NCI-H446 (cell line): ENCODE results near the gene EXOC2.

Experiments used
- DNase-seq, 2 experiments: peaks; one replicate each; lab custom pipeline; 2025; lab: John Stamatoyannopoulos, UW

EXOC2 gene

DNA sequence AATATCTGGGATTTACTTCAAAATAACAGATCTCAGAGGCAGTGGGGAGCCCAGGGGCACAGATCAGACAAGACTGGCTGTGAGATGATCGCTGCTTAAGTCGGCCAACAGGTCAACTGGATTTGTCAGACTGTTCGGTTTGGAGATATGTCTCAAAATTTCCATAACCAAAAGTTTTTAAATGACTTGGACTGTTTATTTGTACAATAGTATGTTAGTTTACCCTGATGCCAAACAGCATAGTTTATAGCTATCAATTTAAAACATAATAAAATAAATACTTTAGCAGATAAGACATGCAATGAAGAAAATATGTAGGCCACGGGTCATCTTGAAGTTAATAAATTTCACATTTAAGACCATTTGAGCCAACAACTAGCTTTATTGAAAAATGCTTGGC lies 174.7 kb downstream of the EXOC2 start:
- no peak for DNase-seq

DNA sequence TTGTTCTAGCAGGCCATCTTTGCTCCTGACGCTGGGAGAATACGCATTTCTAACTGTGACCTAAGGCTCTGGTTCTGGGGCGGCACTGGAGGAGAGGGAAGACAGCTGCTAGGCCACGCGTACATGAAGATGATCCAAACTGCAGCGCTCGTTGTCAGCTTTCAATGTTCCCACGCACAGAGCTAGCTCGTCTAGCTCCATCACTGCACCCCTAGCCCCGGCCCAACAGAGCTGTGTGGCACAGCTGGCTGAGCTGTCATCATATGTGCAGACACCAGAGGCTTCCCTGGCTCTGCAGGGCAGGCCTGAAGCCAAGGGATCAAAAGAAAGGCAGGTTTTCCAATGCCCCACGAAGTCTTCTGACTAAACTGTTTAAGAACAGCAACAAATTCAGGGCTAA lies 176.7 kb downstream of the EXOC2 start:
- no peak for DNase-seq

DNA sequence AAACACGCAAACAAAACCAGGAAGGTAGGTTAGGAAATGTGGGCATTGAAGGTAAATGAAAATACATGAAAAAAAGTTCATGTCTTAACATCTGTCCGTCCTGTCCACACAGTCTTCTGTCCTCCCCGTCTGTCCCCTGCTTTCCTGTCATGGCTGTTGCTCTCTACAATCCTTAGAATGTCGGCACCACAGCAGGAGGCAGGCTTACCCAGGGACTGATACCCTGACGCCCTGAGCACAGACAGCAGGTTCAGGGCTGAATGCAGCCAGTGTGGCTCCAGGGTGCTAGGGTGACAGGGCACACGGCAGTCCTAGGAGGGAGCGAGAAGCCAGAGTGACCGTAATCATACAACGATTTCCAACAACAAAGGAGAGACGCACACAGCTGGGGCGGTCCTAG lies 177.7 kb downstream of the EXOC2 start:
- no peak for DNase-seq

DNA sequence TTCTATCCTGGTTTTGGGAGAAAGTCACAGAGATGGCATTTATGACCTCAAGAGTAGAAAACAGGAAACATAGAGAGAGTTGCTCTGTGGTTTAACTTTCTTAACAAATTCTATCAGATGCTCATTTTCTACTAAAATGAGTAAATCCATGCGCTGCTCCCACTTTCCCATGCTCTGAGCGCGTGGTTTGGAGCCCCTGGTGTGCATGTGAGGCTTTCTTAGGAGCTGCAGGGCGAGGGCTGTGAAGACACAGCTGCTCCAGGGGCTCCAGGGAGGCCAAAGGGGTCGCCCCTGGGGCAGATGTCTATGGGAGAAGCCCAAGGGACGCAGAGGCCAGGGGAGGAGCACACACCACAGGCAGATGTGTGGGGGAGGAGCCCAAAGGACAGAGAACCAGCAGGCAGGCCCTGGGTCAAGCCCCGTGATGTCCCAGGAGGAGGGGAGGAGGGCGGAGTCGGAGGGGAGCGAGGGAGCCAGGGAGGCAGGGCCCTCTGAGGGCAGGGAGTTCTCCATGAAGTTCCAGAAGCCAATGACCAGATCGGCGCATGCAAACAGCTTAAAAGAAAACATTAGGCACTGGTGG lies 178.5 kb downstream of the EXOC2 start:
- no peak for DNase-seq

DNA sequence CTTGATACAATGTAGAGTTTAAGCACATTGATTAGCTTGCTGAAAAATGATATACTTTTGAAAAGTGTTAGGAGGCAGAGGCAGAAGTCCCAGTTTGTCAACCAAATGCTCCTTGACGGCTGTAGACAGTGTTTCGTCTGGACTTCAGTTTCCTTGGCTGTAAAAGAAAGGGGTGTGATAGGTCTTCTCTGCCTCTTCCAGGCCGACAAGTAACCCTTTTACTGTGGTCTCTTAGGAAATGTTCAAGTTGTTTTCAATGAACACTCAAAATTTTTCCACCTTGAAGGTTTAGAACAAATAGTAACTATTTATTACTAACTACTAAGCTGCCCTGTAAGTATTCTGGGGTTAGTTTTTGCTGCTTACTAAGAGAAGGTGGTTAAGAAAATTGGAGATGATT lies 179.0 kb downstream of the EXOC2 start:
- no peak for DNase-seq

DNA sequence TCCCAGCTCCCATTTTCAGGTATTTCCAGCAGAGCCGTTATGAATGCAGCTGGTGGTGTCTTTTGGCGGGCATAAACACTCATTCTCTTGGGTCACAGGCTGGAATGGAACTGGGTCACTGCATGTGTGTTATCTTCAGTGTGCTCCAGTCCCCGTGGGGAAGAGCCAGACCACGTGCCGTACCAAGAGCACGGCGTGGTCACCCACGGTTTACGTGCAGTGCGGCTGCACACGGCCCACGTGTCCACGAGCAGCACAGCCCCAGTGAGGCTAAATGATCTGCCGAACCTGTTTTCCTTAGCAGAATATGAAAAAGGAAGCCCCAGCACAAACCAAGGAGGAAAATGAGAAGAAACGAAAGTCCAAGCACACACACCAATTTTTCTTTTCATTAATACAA lies 179.9 kb downstream of the EXOC2 start:
- no peak for DNase-seq

DNA sequence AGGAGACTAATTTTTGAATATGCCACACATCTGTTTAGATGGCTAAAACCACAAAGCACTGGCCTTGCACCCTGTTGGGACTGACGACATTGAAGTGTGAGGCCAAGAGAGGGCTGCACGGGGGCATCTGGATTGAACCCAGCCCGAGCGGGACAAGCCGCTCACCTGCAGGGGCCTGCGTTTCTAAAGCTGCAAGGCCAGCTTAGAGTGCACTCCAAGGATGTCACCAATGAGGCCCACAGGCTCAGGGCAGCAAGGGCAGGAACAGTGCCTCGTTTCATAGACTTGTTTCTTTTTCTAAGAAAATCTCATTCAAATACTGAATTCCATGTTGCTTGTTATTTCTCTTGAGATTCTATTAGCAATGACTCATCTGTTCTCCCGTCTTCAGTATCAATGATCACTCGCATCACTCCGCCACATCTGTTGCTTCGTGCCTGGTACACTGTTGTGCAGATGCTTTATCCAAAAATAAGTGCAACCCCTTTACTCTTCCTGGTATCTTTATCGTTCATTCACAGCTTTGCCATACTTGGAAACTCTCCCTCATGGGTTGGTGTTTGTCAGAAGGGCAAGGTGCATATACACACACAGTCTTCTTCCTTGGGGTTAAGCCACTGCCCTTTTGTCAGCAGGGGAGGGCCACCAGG lies 181.3 kb downstream of the EXOC2 start:
- no peak for DNase-seq

DNA sequence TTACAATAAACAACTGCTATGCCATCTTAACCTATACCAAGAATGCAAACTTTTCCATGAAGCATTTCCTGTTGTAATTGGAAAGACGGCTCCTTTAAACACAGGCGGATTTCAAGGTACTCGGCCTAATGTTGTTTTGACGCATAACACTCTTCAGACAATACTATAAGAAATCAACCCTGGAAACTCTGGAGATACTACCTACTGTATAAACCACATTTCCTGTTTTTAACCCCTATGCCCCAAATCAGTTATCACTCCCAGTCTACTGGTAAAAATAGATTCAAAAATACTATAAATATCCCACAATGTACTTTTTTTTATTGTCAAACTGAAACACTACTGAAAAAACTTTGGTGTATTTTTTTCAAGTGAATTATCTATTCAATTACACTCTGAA lies 183.3 kb downstream of the EXOC2 start:
- no peak for DNase-seq

DNA sequence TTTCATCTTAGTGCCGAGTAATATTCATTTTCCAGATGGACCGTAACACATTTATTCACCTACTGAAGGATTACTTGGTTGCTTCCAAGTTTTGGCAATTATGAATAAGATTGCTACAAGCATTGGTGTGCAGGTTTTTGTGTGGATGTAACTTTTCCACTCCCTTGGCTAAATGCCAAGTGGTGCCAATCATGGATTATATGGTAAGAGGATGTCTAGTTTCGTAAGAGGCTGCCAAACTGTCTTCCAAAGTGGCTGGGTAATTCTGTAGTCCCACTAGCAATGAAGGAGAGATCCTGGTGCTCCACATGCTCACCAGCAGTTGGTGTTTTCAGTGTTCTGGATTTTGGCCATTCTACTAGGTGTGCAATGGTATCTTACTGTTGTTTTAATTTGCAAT lies 184.3 kb downstream of the EXOC2 start:
- no peak for DNase-seq

DNA sequence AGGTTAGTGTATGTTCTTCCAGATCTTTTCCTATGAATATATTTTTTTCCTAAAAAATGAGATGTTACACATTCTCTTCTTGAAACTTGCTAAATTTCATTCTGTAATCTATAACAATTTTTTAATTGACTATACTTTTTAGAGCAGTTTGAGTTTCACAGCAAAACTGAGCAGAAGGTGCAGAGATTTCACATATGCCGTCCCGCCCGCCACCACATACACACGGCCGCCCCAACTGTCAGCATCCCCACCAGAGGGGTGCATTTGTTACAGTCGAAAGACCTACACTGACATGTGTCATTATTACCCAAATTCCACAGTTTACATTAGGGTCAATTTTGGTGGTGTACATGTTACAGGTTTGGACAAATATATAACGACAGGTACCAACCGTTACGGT lies 184.9 kb downstream of the EXOC2 start:
- DNase-seq = no peak

DNA sequence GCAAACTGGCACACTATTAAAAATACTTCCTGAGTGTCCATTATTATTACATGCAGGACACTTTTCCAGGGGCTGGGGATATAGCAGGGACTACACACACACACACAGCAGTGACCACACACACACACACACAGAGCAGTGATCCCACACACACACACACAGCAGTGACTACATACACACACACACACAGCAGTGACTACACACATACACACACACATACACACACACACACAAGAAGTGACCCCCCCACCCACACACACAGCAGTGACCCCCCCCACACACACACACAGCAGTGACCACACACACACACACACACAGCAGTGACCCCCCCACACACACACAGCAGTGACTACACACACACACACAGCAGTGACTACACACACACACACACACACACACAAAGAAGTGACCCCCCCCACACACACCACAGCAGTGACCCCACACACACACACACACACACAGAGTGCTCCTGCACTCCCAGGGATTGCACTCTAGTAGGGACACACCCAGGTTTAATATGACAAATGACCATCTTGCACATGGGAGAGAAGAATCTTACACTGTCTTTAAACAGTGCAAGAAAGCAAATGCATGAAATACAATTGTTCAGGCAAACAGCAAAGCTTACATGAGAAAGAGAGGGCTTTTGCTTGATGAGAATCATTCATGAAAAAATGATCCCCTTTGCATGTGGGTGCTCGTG lies 185.9 kb downstream of the EXOC2 start:
- DNase-seq = no peak

DNA sequence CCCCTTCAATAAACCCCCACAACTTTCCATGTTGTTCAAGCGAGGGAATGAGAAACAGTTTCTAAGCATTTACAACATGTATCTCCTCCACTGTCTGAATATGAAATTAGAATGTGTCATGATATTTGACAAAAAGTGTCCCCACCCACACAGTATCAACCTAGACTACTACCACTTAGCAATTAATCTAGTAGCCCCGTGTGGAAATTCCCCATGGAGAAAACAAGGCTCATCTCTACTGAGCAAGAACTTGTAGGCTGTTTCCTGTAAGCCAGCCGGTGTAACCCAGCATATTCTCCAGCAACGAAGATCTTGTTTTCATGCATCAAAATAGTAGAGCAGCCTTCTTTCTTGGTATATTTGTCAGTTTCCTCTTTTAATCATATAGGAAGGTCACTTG lies 186.4 kb downstream of the EXOC2 start:
- no peak for DNase-seq

DNA sequence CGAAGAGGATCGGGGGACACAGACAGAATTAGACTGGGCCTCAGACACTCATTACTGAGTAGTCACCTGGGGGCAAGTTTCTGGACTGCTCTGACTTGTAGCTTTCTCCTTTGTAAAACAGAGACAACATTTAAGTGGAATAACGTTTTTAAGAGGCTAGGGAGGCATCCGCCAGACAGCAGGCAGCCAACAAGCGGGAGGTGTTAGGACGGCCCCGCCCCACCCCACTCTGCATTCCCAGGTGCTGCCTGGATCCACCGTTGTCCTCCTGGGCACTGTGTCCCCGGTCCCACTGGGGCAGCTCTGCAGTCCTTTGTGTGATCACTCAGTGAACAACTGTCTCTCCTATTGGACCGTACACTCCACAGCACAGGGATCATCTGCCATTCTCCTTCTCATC lies 187.6 kb downstream of the EXOC2 start:
- no peak for DNase-seq

DNA sequence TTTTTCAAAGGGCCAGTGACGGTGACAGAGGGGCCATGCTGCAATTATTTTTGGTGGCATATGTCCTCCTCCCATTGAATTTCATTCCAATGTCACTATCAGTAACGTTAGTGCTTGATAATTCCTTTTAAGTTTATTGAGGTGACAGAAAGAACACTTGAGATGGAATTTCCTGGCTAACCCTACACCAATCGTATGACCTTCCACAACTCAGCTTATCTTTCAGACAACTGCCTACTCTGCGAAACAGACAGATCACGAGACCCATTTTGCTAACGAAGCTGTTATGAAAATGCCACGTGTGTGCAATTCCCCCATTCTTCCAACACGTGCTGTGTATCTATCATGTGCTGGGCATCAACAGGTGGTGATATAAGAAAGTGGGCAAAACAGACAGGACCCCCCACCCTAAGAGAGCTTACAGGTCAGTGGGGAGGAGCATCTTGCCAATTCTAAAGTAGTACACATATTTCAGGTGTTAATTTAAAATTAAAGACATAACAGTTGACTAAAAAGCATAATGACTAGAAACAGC lies 188.4 kb downstream of the EXOC2 start:
- DNase-seq = no peak

DNA sequence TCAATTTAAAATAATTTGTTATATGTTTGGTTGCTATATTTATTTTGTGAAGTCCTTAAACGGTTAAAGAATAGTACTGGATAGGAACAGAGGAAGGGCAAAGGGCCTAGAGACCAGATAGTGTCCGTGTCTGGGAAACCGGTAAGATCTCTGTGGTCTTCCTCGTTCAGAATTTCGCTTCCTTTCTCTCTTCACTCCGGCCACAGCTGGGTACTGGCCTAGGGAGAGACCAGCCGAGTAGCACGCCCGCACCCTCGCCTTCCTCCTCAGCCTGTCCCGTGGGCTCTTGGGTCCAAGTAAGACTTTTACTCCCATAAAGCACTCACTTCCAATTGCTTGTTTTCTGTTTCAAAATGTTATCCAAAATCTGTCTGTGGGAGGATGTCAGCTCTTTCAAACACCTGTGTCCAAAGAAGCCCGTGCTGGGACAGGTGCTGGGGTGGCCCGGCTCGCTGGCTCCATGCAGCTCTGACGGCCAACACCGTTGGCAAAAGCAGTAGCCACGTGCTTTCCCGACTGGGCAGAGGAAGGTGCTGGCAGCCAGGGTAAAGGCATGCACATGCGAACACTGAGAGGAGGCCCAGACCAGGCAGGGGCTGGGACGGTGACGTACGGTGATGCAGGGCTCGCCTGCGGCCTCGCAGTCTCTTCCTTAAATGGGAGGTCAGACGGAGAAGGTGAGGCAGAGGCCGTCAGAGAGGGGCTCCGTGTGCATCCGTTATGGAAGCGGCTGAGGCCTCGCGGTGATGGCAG lies 189.2 kb downstream of the EXOC2 start:
- no peak for DNase-seq

DNA sequence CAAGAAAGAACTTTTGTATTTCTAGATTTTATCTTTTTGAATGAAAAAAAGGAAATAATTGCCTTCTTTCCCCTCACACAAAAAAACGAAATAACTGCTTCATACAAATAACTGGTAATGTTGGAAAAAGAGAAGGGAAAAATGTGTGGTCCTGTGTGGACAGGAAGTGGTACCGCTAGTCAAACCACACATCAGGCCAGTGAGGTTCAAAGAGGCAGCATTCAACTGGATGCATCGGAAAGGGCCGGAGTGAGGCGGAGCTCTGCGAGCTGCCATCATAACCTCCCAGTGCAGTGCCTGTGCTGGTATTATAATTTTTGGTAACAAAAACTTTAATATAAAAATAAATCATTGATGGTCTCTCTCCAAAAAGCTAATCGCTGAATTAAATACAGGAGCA lies 190.2 kb downstream of the EXOC2 start:
- DNase-seq = no peak

DNA sequence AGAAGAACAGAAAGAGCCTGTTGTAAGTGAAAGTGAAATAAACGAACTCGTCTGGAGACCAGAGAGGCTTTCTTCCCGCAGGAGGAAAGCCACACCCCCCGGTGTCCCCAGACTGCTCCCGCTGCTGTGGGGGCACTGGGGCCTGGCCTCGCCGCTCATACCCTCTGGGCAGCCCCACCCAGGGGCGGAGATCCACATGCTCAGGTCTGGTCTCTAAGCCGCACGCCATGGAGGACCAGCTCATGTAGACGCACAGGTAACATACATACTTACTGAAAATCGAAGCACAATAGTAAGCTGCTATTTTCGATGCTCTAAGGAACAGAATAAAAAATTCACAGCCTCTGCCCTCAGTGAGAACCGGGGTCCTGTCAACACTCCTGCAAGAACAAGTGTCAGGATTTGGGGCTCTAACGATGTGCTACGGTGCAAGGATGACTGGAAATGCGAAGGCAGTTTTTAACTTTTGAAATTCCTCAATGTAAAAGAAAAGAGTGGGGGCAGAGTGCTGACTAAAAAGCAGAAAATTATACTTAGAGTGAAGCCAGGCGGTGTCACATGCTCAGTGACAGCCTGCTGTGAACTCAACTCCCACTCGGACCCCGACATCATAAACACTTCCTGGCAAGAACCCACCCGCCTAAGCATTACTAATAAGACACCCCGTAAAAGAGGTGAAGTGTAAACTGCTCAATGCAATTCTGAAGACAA lies 190.9 kb downstream of the EXOC2 start:
- no peak for DNase-seq

DNA sequence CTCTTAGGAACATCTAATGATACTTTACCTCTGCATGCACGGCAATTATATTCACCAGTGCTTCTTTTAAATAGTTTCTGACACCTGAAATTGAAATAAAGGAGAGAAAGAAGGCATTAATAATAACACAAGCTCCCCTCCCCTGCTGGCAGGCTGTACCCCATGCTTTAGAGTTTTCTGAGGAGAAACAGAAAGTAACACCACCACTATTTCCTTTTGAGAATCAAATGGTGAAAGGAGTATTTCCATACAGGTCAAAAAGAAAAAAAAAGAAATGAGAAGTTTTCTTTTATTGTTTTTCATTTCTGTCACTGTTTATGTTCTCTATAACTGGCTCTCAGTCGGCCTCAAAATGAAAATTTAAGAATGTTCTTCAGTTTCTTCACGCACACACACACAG lies 193.3 kb downstream of the EXOC2 start:
- DNase-seq = no peak

DNA sequence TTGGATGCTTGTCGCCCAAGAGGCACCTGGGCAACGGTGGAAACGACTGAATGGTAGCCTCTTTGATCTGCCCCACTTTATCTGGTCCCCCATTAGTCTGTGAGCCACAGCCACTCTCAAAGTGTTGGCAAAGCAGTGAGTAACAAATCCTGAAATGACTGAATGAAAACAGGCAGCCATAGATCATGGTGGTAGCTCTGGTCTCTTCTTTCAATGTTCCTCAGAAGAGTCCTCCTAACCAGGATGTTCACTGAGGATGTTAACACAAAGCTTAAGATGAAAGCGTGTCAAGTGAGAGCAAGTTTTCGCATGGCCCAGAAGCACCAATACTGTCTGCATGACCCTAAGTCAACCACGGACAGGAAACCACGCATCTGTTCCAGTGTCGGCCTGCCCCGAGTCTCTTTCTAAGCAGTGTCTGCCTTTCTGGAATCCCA lies 194.1 kb downstream of the EXOC2 start:
- DNase-seq = no peak

DNA sequence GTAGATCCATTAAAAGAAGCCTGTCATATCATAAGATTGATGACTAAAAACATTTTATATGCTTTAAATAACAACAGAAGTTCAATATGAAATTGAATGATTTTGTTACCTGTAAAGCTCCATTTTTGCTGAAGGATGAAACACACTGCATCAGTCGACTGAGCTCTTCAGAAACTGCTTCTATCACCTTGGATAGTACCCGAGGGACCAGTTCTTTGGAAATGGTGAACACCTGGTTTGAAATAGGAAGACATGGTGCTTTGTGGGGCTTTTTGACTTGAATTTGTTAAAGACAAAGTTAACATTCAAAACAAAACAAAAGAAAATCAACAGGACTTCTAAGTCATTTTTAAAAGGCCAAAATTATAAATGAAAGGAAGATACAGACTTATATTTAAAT lies 195.7 kb downstream of the EXOC2 start:
- DNase-seq = no peak

DNA sequence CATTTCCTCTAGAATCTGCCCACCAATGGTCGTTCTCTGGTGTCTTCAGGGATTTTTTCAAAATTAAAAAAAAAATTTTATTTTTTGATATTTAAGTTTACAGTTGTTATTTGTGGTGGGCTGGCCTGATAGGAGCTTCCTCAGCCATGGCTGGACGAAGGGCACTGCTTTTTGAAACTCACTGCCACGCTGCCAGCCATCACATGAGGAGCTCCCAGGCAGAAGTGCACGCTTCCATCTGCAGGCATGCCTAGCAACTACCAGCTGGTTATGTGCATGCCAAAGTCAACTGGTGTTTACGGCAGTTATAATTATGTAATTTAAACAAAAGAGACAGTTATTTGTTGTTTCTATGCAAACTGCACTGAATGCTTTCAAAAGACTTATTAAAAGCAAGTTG lies 196.3 kb downstream of the EXOC2 start:
- DNase-seq = no peak

DNA sequence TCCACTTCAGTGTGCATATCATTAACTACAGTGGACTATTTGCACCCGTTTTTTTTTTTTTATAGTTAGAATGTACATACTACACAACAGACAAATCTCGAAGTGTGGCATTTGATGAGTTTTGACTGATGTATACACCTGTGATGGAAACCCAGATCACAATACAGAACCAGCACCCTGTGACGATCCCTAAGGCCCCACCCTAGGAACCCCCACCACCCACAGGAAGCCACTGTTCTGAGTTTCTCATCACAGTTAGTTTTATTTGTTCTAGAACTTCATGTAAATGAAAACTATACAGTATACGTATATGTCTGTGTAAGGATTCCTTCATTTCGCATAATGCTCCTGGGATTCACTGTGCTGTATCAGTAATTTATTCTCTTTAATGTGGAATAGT lies 198.5 kb downstream of the EXOC2 start:
- DNase-seq = no peak
